Measurements from ENCODE around the gene CDKL2.
"Not testable (repeated sequence)": the region's sequence is repeated elsewhere in the genome, so short reads cannot be mapped to it uniquely, and the experiment has no call there.

- TF ChIP-seq EZH2 (IDR thresholded peaks at IDR 0.05; ENCODE audit: borderline replicate concordance, low read depth, low read length, severe bottlenecking); CTCF (IDR thresholded peaks at IDR 0.05; ENCODE audit: borderline replicate concordance, extremely low read depth, low read length, poor library complexity, severe bottlenecking): not testable (repeated sequence)
These were observed 98.7 kb downstream of the CDKL2 start for GRCh38 chr4:75531536-75532143.
